Stimulated activated CD8-positive, alpha-beta memory T cell treated with anti-CD3 and anti-CD28 coated beads, Interleukin-4, amount 100 ng/mL, for 4 hours (primary cell): ENCODE measurements around the gene GNG12.
"Not testable (repeated sequence)": the region's sequence is repeated elsewhere in the genome, so short reads cannot be mapped to it uniquely, and the experiment has no call there.

Experiments
- DNase-seq, 2 donors: peaks; one replicate each; pipeline ENCODE4 v3.0.0-alpha.2; 2020; ENCODE audit warnings: low read depth in 2 of 2, low spot score in 1 of 2

Gene GNG12

GRCh38 chr1:67685067-67685557 is 148.2 kb downstream of the GNG12 start, which contains the start of gene GADD45A:
GADD45A (plus strand) TSS chr1:67685201; CDS start chr1:67685495, 294 bp downstream.
- DNase-seq = peak; percentile 82 to 89

DNA sequence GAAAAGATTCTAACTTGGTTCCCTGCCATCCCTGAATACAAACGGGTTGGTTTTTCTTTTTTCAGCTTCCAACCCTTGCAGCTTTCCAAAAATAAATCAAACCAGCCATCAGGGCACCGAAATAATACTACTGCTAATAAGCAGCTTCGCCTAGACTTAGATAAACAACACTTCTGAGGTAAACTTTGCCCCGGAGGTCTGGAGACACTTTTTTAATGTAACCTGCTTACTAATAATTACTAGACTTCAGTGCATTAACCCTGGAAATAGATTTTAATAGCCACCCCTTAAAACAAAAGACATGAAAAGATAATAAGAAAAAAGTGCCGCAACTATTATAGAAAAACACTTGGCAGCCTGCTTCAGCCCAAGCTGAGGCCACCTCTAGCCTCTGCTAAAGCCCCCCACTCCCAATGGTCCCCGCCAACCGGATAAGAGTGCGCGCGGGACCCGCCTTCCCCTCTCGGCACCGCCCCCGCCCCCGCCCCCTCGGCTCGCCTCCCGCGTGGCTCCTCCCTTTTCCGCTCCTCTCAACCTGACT is 148.7 kb downstream of the GNG12 start:
- DNase-seq = no peak

DNA sequence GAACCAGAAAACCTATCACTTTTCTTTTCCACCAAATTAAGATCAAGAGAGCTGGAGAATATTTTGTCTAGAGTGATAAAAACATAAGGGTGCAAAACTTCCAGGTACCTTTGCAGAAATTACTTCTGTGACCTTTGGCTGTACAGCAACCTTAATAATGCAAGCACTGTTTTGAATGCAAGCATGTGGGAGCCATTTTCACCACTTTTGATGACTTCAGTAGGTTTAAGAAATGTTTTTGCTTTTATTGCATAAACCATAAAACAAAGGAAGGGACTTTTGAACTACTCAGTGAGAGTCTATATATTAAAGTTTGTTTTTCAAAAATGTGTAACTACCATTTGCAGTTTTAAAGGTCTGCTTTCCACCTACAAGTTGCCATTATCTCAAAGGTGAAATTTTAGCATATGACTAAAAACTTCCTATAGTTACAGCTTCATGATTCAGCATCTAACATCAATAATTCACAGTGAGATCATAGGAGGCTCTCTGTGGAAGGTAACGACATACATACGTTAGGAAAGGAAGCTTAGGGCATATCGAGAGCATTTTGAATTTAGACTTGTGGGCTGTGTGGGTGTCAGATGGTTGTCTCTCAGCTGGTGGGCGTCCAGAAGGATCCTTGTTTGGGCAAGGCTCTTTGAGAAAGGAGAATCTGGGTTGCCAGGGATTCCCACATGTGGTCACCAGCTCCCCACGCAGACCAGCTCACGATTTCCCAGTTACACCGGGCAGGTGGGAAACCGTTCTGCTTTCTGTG is 149.3 kb downstream of the GNG12 start:
- DNase-seq = peak in 1 of 2 donors; percentile 25

- no peak for DNase-seq
These were observed 150.0 kb downstream of the GNG12 start for GRCh38 chr1:67683316-67683715.

- no peak for DNase-seq
These were observed 150.5 kb downstream of the GNG12 start for GRCh38 chr1:67682659-67683197.

- no peak for DNase-seq
These were observed 152.8 kb downstream of the GNG12 start for GRCh38 chr1:67680486-67680885.

GRCh38 chr1:67679691-67680090 is 153.6 kb downstream of the GNG12 start:
- DNase-seq = no peak

DNA sequence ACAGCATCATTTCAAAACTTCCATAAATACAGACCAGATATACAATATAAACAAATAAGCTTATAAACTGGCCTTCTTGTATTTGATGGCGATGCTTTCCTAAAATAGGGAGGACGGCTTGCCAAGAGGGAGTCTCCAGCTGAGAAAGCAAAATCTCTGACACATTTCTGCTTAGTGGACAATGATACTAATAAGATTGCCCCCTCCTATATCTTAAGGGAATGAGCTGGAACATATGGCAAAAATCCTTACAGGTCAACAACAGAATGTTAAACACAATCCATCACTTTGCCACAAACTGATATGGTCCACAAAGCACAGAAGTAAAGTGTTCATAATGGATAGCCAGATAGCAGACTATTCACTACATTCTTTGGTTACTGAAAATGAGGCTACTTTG is 155.3 kb downstream of the GNG12 start:
- DNase-seq = no peak

GRCh38 chr1:67677408-67677807 is 155.9 kb downstream of the GNG12 start:
- DNase-seq = no peak

DNA sequence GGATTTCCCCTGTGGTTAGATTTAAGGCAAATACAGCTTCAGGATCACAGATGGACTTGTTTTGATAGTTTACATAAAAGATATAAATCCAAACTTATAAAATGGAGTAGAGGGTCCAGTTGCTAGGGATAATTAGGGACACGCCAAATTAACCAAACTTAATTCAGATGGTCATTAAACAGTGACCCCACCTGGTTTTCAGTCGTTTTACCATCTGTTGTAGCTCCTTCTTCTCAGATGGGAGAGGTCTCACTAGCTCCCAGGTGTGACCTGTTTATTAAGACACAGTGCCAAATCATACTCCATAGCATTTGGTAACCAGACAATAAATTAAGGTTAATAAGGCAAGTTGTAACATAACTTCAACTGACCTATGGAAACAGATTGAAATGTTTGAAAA is 156.3 kb downstream of the GNG12 start:
- no peak for DNase-seq

- DNase-seq = no peak
These were observed 157.0 kb downstream of the GNG12 start for GRCh38 chr1:67676287-67676686.

DNA sequence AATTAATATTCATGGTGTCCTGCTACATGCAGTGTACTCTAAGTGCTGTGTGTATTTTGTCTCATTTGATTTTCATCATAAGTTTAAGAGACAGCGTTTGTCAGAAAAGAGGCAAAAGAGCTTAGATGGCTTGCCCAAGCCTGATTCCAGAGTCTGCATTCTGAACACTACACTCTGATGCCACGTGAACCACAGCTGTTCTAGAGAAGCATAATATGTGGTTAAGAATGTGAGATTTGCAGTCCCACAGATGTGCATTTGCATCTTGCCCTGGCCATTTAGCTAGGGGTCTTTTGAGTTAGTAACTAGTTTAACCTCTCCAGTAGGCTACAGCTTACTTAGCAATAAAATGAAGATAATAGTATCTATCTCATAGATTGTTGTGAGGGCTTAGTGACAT is 157.5 kb downstream of the GNG12 start:
- DNase-seq = no peak

DNA sequence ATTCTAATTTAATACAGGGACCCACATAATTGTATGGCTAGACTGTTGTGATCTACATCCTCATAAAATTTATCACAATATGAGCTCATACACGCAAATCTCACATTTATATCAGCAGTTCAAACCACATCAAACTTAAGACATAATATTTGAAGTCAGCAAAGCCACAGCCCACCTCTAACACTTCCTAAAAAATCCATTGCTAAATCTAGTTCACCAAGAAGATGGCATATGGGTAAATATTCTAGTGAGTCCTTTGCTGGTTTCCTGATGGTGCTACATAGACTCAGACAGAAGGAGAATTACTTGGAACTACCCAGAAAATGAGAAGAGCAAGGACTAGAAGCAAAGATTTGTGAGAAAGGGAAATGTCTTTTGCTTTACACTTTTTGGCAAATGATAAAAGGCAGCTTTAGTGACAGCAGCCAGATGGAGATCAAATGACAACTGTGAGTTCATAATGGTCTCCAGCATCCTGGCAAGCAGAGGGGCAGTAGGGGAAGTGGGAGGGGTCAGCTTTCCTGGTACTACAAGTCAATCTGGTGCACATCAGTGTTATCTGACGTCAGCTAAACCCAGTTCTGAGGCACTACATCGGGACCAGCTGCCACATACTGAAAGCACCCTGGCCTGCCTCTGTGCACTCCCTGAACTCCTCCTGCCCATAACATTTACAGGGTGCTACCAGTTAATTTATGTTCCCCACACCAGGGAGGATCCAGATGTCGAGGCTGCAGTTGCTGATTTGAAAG is 158.8 kb downstream of the GNG12 start:
- no peak for DNase-seq

- DNase-seq = no peak
These were observed 159.6 kb downstream of the GNG12 start for GRCh38 chr1:67673468-67674201.

GRCh38 chr1:67672260-67672803 is 160.9 kb downstream of the GNG12 start:
- no peak for DNase-seq

DNA sequence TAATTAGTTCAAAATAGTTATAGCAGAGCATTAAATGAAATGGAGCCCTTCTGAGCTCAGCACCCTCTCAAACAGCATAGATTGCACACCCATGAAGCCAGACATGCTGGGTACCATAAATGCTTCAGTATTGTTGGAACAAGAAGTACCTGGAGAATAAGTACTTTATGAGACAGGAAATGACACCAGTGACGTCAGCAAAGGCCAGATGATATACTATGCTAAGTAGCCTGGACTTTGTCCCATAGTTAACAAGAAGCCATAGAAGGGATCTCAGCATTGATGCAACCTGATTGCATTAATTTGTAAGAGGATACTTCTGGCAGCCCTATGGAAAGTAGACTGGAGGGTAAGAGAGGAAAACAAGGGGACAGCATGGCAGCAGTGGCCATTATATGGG is 164.6 kb downstream of the GNG12 start:
- no peak for DNase-seq

- no peak for DNase-seq
These were observed 166.6 kb downstream of the GNG12 start for GRCh38 chr1:67666636-67667035.

DNA sequence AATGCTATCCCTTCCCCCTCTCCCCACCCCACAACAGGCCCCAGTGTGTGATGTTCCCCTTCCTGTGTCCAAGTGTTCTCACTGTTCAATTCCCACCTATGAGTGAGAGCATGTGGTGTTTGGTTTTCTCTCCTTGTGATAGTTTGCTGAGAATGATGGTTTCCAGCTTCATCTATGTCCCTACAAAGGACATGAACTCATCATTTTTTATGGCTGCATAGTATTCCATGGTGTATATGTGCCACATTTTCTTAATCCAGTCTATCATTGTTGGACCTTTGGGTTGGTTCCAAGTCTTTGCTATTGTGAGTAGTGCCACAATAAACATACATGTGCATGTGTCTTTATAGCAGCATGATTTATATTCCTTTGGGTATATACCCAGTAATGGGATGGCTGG is 168.0 kb downstream of the GNG12 start:
- not testable (repeated sequence) for DNase-seq

GRCh38 chr1:67664048-67664447 is 169.2 kb downstream of the GNG12 start:
- no peak for DNase-seq

GRCh38 chr1:67662884-67663283 is 170.4 kb downstream of the GNG12 start:
- no peak for DNase-seq

DNA sequence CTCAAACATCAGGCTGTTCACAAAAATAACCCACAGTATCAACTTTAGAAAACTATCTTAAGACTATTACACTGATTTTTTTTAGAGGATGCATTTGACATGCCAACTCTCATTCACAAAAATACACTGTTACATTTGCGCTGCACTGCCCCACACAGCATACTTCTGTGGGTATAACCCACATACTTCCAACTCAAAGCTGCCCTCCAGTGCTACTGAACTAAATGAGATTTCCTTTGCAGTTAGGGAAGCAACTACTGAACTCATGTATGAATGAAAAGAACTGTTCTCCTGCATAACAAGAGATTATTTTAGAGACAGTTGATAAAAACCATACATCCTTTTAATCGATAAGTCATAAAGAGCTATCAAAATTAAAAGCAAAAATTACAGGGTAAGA is 174.0 kb downstream of the GNG12 start:
- no peak for DNase-seq
